Activated gamma-delta T cell (primary cell): ENCODE data around the gene SLC16A5.
"Not testable (repeated sequence)": the region's sequence is repeated elsewhere in the genome, so short reads cannot be mapped to it uniquely, and the experiment has no call there.

Experiments used
- DNase-seq: peaks from one replicate; lab custom pipeline; 2025; lab: John Stamatoyannopoulos, UW

The SLC16A5 gene

DNA sequence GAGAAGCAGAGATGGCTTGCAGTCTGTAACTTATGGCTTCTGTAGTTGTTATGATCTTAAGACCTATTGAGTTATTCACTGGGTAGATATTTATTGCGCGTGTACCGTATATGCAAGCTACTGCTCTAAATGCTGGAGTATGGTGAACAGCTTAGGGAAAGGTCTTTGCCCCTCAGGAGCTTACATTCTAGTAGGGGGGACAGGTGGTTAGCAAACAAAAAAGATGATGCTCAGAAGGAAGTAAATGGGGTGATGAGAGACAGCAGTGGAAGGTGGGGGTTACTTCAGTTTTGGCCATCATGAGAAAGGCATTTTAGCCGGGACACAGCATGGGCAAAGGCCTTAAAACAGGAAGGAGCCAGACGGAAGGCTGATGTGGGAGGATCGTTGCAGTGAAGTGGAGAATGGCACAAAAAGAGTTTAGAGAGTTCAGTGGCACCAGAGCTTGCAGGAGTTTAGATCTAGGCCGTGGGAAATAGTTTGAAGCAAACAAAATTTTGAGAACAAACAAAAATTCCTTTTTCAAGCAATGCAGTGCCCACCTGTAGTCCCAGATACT lies 24.1 kb downstream of the SLC16A5 start:
- no peak for DNase-seq

DNA sequence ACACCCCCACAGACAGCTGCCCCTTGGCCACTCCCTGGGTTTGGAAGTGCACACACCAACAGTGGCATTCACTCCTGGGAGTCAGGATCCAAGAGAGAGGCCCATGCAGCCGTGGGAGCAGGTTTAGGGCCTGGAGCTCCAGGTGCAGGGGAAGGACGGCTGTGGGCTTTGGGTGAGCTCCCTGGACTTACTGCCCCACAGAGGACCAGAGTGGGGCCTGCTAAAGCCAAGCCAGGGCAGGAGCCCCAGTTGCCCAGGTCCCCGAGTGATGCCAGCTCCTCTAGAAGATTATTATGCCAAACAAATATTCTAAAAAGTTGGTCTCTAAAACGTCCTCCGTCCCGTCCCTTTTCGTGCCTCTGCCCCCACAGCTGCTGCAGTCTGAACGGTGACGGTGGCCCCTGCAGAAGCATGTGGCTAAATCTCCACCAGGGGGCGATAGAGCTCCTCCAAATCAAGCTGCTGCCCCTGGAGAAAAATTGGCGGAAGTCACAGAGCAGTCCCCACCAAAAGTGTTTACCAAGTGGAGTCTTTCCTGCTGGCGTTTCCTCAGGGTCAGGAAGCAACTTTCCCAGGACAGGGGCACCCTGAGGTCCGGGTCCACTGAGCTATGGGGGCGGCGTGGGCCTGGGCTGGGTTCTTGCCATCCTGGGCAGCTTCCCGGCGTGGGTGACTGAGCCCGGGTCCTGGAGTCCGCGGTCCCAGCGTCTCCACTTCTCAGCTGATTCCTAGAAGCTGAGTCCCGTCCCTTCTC lies 26.2 kb downstream of the SLC16A5 start:
- DNase-seq, result no peak

DNA sequence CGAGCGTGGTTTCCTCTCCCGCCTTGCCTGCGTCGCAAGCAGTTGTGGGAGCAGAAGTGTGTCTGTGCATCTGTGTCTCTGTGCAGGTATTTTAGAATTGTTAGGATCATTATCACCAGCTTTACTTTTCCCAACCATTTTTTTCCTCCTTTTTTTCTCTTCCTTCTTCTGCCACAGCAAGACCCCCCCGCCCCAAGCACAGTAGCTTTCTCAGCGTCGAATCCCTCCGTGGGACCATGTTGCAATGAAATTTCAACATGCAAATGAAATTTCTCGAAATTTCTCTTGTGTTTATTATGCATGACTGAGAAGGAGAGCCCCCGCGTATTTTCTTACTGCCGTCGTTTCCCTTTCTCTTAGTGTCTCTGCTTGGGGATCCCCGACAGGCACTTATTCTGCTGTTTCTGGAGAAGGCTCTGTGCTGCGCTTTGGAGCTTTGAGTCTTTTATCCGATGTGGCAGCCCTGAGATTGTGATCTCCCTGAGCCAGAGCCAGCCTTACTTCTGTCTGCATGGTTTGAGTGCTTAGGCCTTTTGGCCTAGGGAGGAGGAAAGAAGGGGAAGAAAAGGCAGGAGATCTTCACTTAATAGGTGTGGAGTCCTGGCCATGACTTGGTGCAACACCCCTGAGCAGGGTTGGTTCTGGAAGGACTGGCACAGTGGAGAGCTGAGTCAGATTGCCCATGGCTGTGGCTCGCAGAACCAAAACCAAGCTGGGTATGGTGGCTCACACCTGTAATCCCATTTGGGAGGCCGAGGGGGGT lies 27.0 kb downstream of the SLC16A5 start:
- no peak for DNase-seq

DNA sequence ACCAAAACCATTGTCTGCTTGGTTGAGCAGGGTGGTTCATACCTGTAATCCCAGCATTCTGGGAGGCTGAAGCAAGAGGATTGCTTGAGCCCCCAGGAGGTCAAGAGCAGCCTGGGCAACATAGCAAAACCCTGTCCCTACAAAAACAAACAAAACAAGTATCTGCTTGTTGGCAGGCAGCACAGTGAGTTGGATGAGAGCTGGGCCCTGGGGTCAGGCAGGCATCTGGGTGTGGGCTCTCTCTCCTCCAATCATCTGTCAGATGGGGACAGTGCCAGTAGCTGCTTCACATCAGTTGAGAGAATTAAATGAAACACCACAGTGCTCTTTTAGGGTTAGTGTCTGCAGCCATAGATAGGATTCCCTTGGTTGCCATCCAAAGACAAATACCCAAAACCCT lies 27.8 kb downstream of the SLC16A5 start:
- no peak for DNase-seq

DNA sequence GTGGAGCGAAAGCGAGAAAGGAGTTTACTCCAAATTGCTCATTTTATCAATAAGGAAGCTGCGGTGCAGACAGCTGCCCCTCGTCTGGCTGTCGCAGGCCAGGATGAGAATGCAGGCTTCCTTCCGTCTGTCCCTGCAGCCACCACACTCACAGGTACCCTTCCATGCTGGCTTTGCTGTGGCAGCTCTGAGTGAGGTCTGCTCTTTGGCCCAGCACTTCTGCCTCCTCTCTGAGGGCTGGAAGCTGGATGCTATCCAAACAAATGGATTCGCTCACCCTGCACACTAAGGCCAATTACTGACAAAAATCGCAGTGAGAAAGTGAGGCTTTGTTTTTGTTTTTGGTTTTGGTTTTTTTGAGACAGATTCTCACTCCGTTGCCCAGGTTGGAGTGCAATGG lies 29.0 kb downstream of the SLC16A5 start:
- DNase-seq, result no peak

DNA sequence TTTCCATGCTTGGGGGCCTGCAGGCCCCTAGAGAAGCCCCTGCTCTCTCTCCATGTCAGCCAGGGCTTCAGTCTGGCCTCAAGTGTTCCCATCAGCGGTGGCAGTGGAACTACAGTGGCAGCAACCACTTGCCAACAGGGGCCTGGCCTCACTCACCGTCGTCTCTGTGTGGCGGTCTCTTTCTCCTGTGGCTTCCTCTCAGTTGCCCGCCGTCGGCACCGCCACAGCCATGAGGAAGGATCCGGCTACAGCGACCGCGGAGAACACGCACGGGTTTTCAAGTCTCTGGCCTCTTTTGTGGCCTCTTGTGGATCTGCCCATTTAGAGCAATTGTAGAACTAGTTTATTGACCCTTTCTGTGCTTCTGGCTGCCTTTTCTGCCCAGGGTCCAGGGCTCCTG lies 30.6 kb downstream of the SLC16A5 start:
- DNase-seq, result no peak

DNA sequence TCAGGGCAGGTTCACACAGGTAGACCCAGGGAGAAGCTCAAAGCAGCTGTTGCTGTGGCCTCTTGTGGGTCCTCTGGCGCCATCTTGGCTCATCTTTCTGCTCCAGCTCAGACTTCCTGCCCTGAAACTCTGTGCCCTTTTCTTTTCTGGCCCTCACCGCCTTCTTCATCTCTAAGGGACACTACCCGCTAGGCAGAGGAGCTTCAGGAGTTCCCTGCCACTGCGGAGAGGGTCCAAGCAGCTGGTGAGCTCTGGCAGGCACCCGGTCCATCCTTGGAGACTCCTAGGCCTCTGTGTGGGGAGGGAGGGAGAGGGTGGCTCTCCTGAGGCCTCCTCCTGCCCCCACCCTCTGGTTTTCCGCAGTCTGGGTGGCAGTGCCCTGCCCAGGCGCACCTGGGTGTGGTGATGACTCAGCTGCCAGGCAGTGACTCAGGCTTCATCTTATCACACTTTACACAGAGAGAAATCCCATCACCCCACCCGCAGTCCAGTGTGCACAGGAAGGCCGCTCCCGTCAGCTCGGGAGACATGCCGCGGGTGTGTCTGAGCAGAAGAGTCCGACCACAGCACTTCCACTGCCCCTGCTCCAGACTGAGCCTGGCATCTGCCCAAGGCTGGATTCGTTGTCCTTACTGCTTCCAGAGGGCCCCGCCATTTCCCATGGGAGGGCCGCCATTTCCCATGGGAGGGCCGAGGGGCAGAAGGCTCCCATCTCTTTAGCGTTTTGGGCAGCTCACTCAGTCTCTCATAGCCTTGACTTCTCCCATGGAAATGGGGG lies 36.5 kb downstream of the SLC16A5 start:
- no peak for DNase-seq

DNA sequence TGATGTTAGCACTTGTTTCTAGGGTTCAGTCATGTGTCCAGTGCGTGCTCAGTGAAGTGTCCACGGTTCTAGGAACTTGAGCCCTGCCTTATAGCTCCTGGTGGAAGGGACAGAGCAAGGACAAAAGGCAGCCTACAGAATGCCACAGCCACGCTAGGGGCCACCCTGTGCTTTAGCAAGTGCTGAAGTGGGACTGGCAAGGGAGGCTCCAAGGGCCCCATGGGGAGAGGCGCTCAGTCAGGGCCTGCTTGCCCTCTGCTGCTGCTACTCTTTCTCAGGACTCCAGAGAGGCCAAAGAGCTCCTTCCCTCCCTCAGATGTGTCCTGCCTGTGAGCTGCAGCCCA lies 37.0 kb downstream of the SLC16A5 start:
- DNase-seq, result no peak

DNA sequence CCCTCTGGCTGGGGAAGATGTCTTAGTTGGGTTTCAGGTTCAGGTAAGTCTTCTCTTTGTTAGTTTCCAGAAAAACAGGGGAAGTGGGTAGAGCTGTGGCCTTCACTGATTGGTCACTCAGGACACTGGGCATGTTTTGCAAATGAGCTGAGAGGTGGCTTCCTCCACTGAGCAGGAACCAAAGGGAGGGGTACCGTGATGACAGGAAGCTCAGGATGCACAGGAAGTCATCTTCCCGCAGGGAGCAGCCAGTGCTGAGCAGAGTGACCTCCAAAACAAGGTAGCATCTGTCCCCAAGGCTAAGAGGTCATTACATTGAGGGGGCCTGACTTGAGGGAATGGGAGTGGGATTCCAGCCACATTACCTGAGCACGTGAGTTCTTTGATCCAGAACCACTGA lies 38.2 kb downstream of the SLC16A5 start:
- no peak for DNase-seq

DNA sequence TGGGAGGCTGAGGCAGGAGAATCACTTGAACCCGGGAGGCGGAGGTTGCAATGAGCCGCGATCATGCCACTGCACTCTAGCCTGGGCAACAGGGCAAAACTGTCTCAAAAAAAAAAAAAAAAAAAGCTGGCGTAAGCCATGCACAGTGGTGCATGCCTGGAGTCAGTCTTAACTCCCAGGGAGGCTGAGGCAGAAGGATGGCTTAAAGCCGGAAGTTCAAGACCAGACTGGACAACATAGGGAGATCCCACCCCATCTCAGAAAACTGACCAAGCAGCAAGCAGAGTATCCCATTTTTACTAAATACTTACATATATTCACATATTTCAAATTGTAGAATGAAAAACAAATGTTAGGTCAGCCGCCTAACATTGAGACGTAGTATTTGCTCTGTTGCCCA lies 39.2 kb downstream of the SLC16A5 start:
- DNase-seq, result no peak

DNA sequence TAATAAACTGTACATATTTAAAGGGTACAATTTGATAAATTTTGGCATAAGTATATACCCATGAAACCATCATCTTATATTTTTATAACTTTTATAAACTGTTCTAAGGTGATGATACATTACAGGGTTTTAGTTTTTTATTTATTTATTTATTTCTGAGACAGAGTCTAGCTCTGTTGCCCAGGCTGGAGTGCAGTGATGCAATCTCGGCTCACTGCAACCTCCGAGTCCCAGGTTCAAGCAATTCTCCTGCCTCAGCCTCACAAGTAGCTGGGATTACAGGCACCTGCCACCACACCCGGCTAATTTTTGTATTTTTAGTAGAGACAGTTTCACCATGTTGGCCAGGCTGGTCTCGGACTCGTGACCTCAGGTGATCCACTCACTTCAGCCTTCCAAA lies 40.2 kb downstream of the SLC16A5 start:
- DNase-seq, result not testable (repeated sequence)

DNA sequence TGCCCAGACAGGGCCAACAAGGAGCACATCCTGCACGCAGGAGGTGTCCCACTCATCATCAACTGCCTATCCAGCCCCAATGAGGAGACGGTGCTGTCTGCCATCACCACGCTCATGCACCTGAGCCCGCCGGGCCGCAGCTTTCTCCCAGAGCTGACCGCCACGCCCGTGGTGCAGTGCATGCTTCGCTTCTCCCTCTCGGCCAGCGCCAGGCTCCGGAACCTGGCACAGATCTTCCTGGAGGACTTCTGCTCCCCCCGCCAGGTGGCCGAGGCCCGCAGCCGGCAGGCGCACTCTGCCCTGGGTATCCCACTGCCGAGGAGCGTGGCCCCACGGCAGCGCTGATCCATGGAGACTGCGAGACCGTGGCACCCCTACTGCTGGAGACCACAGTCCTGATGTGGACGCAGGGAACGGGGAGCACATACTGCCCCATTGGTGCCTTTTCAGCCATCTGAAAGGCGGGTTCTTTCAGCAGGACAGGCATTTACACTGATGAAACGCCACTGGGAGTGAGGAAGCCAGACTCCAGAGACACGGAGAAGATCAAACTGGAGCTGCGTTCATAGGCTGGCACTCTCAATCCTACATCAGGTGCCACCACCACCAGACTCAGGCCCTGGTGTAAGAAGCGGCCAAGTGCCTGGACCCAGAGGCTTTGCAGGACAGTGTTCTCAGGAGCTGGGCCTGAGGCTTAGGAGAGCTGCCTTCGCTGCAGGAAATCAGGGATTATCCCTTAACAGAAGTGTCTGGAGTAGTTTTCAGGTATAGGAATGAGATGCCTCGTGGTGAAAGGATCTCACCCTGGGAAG lies 41.1 kb downstream of the SLC16A5 start:
- no peak for DNase-seq

DNA sequence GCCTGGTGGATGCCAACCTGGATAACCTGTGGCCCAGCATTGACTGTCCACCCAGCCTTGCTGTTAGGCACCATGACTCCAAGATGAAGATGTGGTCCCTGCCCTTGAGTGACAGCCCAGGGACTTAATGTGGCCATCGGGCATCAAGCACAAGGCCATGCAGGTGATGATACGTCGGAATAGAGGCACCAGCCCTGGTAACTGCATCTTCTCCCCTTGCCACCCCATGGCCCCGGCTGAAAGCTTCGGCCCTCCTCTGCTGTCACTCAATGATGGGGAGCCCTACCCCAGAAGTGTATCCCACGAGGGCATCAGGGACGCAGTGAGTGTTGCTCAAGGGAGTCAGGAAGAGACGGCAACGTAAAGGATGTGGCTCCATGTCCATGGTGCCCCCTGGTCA lies 41.8 kb downstream of the SLC16A5 start:
- DNase-seq, result no peak

DNA sequence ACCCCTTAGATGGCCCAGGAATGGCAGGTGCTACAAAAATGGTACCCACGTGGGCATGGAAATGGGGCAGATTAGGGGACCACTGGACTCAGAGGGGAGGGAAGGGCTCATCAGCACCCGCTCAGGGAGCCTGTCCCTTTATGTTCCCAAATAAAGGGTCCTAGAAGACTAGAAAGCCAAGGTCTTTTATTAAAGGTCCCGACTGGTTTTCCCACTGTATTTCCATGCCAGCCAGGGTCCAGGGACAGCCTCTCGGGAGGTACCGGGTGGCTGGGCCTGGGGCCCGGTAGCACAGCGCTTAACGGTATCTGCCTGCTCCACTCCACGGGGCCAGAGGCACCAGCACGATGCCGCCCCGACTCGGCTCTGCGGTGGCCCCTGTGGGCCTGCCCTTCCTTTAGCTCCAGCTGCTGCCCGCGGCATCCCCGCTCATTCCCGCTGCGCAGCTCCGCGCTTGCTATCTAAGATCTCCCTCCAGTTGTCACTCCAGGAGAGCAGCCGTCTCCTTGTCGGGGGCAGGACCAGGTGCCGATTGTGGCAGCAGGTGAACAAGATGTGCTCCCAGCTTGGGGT lies 42.4 kb downstream of the SLC16A5 start:
- no peak for DNase-seq

DNA sequence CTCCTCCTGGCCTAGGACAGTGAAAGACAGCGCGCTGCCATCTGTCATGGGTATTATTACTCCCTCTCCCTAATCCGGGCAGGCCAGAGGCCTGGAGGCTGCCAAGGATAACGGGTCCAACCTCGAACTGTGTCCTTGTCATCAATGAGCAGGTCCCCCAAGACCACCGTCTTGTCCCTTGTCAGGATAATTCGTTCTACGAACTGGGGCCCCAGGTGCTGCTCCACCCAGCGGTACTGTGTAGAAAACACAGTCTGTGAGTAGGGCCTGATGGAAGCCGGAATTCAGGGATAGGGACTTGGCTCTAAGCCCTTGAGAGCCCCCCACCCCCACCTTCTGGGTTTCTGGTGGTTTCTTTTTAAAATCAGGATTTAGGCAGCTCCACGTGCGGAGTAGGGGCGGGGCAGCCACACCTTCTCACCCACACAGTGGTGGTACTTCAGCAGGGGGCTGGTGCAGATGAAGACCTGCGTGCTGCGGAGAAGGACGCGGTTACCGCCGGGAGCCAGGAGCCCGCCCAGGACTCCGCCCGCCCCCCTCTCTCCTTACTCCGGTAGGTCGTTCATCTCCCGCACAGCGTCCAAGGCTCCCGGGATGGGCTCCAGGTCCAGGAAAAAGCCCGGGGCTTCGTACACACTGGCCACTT lies 43.0 kb downstream of the SLC16A5 start:
- no peak for DNase-seq

DNA sequence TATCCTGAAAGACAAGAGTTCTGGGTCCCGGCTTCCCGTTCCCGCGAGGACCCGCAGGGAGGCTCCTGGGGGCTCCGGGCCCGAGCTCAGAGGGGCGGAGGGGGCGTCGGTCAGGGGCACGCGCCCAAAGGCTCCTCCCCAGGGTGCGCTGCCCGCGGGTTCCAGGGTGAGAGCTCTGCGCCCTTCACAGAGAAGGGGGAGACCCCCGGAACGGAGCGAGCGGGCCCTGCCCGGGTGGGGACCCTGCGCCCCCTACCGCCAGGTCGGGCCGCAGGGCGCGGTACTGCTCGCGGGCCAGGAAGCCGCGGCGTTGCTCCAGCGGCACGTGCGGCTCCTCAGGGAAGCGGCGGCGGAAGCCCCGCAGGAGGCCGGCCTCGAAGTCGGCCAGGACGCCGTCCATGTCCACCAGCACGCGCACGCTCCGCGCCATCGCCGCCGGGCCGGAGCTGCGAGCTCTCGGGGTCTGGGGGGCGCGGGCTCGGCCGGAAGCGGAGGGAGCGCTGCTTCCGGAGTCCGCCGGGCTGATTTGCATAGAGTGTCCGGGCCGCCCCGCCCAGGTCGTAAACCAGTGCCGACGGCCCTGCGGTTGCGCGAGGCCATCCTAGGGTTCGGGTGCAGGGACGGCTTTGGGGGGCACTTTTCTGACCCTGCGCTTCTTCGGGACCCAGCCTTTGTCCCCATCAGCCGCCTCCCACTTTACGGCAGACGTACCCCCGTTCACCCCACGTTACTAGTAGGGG lies 43.7 kb downstream of the SLC16A5 start, which contains the start of gene NT5C:
TSS of gene NT5C (minus strand) at position 465 of the 740 bp plus-strand sequence. CDS start at position 430, 35 bp downstream.
- DNase-seq, result peak; percentile 51

DNA sequence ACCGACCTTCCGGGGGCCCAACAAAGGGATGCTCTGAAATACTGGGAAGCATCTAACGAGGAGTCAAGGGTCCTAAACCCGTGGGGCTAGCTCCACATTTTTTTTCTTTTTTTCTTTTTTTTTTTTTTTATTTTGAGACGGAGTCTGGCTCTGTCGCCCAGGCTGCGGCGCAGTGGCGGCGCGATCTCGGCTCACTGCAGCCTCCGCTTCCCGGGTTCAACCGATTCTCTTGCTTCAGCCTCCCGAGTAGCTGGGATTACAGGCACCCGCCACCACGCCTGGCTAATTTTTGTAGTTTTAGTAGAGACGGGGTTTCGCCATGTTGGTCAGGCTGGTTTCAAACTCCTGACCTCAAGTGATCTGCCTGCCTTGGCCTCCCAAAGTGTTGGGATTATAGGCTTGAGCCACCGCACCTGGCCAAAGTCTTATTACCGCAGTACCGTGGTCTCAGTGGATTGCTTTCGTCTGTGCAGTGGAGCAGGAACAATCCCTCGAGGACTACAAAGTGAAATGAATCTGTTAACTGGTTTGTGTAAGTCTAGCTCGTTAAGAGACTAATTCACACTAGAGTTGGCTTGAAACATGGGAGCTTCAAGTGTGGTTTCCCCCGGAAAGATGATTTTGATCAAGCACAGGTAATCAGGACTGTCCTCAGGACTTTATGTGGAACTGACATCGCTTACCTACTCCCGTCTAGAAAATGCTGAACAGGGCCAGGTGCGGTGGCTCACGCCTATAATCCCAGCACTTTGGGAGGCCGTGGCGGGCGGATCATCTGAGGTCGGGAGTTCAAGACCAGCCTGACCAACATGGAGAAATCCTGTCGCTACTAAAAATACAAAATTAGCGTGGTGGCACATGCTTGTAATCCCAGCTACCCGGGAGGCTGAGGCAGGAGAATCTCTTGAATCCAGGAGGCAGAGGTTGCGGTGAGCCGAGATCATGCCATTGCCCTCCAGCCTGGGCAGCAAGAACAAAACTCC lies 44.6 kb downstream of the SLC16A5 start:
- DNase-seq, result not testable (repeated sequence)

DNA sequence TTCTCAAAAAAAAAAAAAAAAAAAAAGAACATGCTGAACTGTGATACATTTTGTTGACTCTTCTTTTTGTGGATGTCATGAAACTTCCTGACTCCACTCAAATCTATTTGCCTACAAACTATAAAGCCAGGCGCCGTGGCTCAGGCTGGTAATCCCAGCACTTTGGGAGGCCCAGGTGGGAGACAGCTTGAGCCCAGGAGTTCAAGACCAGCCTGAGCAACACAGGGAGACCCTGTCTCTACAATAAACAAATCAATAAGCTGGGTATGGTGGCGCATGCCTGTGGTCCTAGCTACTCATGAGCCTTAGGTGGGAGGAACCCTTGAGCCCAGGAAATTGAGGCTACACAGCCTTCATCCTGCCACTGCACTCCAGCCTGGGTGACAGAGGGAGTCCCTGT lies 45.2 kb downstream of the SLC16A5 start:
- DNase-seq, result no peak
